Naive B cell (primary cell): ENCODE results near the gene GPATCH3. TPM values are rescaled to one million over a fixed set of nuclear protein-coding genes. Genes with fewer than 3 reads are reported as not detected.
"Not testable (repeated sequence)": the region's sequence is repeated elsewhere in the genome, so short reads cannot be mapped to it uniquely, and the experiment has no call there.

ENCODE experiments used
- ATAC-seq, 2 donors: fragments of 150-1000 bp; cut with Tn5 transposase; 2 replicates each; pipeline ENCODE4 v1.10.0; 2021; ENCODE audit warnings: low read depth in 2 of 2, mild to moderate bottlenecking in 2 of 2, moderate library complexity in 2 of 2
- DNase-seq: peaks from one replicate; pipeline ENCODE4 v3.0.0; 2022
- H3K27ac Mint-ChIP-seq, 6 donors: one replicate each; pipeline ENCODE4 v1.8.0; 2020 to 2022; ENCODE audit warnings: mild to moderate bottlenecking in 6 of 6, mixed read lengths in 6 of 6, moderate library complexity in 5 of 6, inconsistent platforms in 2 of 6
- H3K27me3 Mint-ChIP-seq, 3 donors: one replicate each; pipeline ENCODE4 v1.8.0; 2021 to 2022; ENCODE audit warnings: mixed read lengths in 3 of 3, mild to moderate bottlenecking in 1 of 3
- H3K36me3 Mint-ChIP-seq, 2 donors: one replicate each; pipeline ENCODE4 v1.8.0; 2020 to 2022; ENCODE audit warnings: mixed read lengths in 2 of 2, inconsistent platforms in 1 of 2, mild to moderate bottlenecking in 1 of 2
- H3K4me1 Mint-ChIP-seq, 3 donors: one replicate each; pipeline ENCODE4 v1.8.0; 2020 to 2022; ENCODE audit warnings: mixed read lengths in 3 of 3, inconsistent platforms in 1 of 3, mild to moderate bottlenecking in 1 of 3, moderate library complexity in 1 of 3
- H3K4me3 Mint-ChIP-seq, 8 donors: one replicate each; pipeline ENCODE4 v1.8.0; 2020 to 2022; ENCODE audit warnings: mild to moderate bottlenecking in 8 of 8, mixed read lengths in 8 of 8, moderate library complexity in 8 of 8, inconsistent platforms in 2 of 8
- H3K9me3 Mint-ChIP-seq, 7 donors: one replicate each; pipeline ENCODE4 v1.8.0; 2020 to 2022; ENCODE audit warnings: mixed read lengths in 7 of 7, mild to moderate bottlenecking in 5 of 7, inconsistent platforms in 2 of 7, moderate library complexity in 1 of 7
- polyA plus RNA-seq, 6 donors: library from polyadenylated mRNA; unstranded; fragments of 300-500 nt; fragmentation: Illumina TruSeq; gene quantifications; one replicate each; pipeline ENCODE4 v1.2.3, GENCODE V29; 2021; ENCODE audit warnings: low read depth in 6 of 6

Gene GPATCH3, protein sequence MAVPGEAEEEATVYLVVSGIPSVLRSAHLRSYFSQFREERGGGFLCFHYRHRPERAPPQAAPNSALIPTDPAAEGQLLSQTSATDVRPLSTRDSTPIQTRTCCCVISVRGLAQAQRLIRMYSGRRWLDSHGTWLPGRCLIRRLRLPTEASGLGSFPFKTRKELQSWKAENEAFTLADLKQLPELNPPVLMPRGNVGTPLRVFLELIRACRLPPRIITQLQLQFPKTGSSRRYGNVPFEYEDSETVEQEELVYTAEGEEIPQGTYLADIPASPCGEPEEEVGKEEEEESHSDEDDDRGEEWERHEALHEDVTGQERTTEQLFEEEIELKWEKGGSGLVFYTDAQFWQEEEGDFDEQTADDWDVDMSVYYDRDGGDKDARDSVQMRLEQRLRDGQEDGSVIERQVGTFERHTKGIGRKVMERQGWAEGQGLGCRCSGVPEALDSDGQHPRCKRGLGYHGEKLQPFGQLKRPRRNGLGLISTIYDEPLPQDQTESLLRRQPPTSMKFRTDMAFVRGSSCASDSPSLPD
- polyA plus RNA-seq: 10 to 100 TPM; 11.0 to 22.1 (median 15.5) TPM

DNA sequence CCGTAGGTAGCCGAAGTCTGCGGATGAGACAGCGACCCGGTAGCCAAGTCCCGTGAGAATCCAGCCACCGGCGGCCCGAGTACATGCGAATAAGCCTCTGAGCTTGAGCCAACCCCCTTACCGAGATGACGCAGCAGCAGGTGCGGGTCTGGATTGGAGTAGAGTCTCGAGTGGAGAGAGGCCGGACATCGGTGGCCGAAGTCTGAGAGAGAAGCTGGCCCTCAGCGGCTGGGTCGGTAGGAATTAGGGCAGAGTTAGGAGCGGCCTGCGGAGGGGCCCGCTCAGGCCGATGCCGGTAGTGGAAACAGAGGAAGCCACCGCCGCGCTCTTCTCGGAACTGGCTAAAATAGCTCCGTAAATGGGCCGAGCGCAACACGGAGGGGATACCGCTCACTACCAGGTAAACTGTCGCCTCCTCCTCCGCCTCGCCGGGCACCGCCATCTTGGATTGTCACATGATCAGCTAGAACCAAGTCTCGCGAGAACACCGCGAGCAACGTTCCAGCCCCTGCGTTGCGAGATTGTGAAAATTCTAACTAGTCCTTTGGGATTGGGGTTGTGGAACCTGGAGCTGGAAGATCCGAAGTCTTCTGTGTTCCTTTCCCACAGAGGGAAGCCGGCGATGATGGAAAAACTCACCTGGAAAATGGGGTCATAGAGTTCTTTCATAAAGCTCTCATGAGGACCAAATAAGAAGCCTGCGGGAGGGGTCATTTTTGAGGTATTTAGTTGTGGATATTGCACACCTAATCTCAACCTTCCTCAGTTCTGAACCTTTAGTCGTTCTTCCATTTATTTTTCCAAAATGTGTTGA, at the start of gene GPATCH3:
GPATCH3 (minus strand) TSS at position 467 of the 814 bp plus-strand sequence; CDS start at position 442, 25 bp downstream.
- H3K4me1 Mint-ChIP-seq: peaks cover 18 to 48% (median 29%) of the 10 kb centered on the region in 3 donors
- peak; percentile 92 to 95 for ATAC-seq
- peaks cover 7 to 8% of the 10 kb centered on the region in 2 donors for H3K36me3 Mint-ChIP-seq

DNA sequence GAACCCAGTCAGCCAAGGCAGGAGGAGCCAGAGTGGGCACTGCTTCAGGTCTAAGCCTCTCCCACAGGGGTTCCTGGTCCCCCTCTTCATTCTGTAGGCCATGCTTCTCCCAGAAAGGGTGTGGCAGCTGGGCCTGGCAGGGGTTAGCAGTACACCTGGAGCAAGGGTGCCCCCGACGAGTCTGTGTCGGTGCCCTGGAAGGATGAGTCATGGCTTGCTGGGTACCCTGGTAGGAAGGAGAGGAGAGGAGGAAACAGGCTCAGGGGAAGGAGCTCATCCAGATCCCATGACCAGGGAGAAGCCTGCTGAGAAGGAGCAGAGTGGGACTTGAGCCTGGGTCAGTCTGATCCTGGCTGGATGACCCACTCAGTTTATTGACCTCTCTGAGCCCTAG, 49.7 kb upstream of the GPATCH3 start:
- Mint-ChIP-seq H3K4me1 (peaks cover 0 to 7% (median 0%) of the 10 kb centered on the region in 3 donors), H3K9me3 (peaks cover 0 to 2% (median 0%) of the 10 kb centered on the region in 7 donors), H3K36me3 (peaks cover 4 to 12% of the 10 kb centered on the region in 2 donors), H3K27ac (peak overlapping the region in 1 of 6 donors; percentile 39), H3K4me3 (no peak overlapping the region), H3K27me3 (peaks cover 0 to 11% (median 8%) of the 10 kb centered on the region in 3 donors)
- no peak for ATAC-seq
- no peak for DNase-seq

More for the DNA sequence above, at the start of gene GPATCH3:
- peak; percentile 82 for DNase-seq
- Mint-ChIP-seq H3K27me3 (no peaks in the 10 kb centered on the region), H3K4me3 (peak within 1 kb of the TSS; percentile 94 to 99 (median 97)), H3K27ac (peak within 1 kb of the TSS; percentile 96 to 99 (median 96)), H3K9me3 (no peaks in the 10 kb centered on the region)

DNA sequence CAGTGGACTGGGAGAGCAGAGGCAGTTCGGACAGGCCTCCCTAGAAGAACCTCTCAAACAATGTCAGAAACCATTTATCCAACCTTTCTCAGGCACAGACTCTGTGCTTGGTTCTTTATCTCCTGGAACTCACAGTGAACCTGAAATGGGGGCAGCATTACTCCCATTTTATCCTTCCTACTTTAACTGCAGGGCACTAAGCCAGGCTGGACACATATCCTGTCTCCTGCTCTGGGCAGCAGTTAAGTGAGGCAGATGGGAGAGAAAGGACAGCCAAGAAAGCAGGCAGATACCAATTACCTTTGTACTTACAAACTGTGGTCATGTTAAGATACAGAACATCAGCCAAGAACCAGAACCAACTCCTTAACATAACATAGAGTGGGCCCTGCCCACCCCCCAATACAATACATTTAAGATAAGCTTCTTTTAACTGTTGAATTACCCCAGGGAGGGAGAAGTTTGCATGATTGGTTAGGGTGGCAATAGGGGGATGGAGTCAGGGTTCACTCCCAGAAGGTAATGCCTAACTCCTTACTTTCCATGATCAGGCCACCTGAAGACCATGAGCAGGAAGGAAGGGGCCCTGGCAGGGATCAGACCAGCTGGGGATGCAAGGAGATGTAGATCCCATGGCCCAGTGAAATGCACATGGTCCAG, 49.1 kb upstream of the GPATCH3 start:
- DNase-seq (no peak), ATAC-seq (no peak)
- Mint-ChIP-seq H3K27me3 (peaks cover 0 to 11% (median 8%) of the 10 kb centered on the region in 3 donors), H3K9me3 (peaks cover 0 to 2% (median 0%) of the 10 kb centered on the region in 7 donors), H3K4me3 (no peak overlapping the region), H3K27ac (peak overlapping the region in 2 of 6 donors; percentile 39 to 62), H3K36me3 (peaks cover 4 to 14% of the 10 kb centered on the region in 2 donors), H3K4me1 (peaks cover 0 to 7% (median 0%) of the 10 kb centered on the region in 3 donors)

DNA sequence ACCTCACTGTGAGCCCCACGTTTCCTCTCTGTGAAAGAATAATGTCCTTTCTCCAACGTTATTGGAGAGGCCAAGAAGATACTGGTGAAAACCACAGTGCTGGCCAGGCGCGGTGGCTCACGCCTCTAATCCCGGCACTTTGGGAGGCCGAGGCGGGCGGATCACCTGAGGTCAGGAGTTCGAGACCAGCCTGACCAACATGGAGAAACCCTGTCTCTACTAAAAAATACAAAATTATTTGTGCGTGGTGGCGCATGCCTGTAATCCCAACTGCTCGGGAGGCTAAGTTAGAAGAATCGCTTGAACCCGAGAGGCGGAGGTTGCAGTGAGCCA, 48.4 kb upstream of the GPATCH3 start:
- DNase-seq, H3K4me3 Mint-ChIP-seq, H3K4me1 Mint-ChIP-seq, ATAC-seq, H3K9me3 Mint-ChIP-seq, H3K27me3 Mint-ChIP-seq: not testable (repeated sequence)
- Mint-ChIP-seq H3K36me3 (peaks cover 0 to 14% of the 10 kb centered on the region in 2 donors), H3K27ac (peak overlapping the region in 1 of 6 donors; percentile 70)

DNA sequence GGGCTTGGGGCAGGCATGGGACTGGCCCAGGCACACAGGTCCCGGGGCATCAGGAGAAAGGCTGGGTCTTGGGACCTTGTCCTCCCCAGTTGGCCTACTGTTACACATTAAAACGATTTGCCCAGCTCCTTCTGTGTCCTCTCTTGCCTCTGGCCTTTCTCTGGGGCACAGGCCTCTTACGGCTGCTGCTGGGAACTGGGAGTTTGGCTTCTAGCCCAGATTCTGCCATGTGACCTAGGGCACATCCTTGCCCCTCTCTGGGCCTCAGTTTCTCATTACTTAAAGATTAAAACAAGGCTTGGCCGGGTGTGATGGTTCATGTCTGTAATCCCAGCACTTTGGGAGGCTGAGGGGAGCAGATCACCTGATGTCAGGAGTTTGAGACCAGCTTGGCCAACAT, 46.0 kb upstream of the GPATCH3 start:
- Mint-ChIP-seq H3K9me3 (no peaks in the 10 kb centered on the region), H3K4me1 (peaks cover 0 to 11% (median 4%) of the 10 kb centered on the region in 3 donors), H3K4me3 (no peak overlapping the region), H3K27ac (peak overlapping the region in 1 of 6 donors; percentile 63), H3K36me3 (peaks cover 6 to 25% of the 10 kb centered on the region in 2 donors), H3K27me3 (no peaks in the 10 kb centered on the region)
- no peak for DNase-seq
- no peak for ATAC-seq

DNA sequence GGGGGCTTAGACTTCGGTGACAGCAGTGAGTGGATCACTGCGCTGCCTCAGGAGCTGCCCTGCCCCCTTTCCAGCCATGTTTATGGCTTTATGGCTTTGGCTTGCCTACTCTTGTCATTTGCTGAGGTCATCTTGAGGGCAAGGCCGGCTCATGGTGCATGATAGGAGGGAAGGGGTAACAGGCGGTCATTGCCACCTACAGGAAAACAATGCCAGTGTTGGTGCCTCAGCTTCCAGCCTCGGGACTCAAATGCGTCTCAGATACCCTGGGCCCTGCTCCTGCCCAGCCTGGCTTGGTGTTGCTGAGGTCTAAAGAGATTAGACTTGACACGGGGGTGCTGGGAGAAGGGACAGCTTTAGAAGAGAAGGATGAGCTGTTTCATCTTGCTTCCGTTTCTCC, 45.5 kb upstream of the GPATCH3 start:
- no peak for DNase-seq
- H3K27me3 Mint-ChIP-seq: no peaks in the 10 kb centered on the region
- H3K9me3 Mint-ChIP-seq: no peaks in the 10 kb centered on the region
- peaks cover 6 to 25% of the 10 kb centered on the region in 2 donors for H3K36me3 Mint-ChIP-seq
- H3K27ac Mint-ChIP-seq: no peak overlapping the region
- H3K4me3 Mint-ChIP-seq: no peak overlapping the region
- peaks cover 0 to 10% (median 4%) of the 10 kb centered on the region in 3 donors for H3K4me1 Mint-ChIP-seq
- no peak for ATAC-seq

DNA sequence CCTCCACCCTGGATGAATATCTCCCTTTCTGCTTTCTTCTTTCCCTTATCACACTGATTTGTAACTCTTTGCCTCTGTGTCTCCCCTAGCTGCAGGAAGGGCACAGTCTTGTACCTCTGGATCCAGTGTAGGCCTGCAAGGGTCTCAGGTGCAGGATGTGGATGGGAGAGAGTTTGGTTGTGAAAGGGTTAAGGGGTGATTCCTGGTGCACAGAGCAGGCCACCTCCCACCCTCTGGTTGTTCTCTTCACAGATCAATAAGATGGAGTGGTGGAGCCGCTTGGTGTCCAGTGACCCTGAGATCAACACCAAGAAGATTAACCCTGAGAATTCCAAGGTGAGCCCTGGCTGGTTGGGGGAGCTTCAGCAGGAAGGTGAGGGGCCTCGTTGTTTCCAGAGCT, 44.9 kb upstream of the GPATCH3 start:
- no peak overlapping the region for H3K4me3 Mint-ChIP-seq
- peaks cover 6 to 25% of the 10 kb centered on the region in 2 donors for H3K36me3 Mint-ChIP-seq
- no peak for DNase-seq
- H3K27me3 Mint-ChIP-seq: no peaks in the 10 kb centered on the region
- no peak for ATAC-seq
- peaks cover 0 to 7% (median 4%) of the 10 kb centered on the region in 3 donors for H3K4me1 Mint-ChIP-seq
- no peaks in the 10 kb centered on the region for H3K9me3 Mint-ChIP-seq
- peak overlapping the region in 1 of 6 donors; percentile 41 for H3K27ac Mint-ChIP-seq

DNA sequence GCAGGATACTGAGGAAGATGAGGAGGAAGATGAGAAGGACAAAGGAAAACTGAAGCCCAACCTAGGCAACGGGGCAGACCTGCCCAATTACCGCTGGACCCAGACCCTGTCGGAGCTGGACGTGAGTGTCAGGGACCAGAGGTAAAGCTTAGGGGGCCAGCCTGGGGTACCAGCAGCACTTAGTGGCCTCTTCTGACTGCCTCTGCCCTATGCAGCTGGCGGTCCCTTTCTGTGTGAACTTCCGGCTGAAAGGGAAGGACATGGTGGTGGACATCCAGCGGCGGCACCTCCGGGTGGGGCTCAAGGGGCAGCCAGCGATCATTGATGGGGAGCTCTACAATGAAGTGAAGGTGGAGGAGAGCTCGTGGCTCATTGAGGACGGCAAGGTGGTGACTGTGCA, 42.4 kb upstream of the GPATCH3 start:
- H3K27ac Mint-ChIP-seq: peak overlapping the region in 2 of 6 donors; percentile 79 to 83
- DNase-seq: no peak
- H3K4me1 Mint-ChIP-seq: peaks cover 2 to 9% (median 4%) of the 10 kb centered on the region in 3 donors
- no peaks in the 10 kb centered on the region for H3K27me3 Mint-ChIP-seq
- no peak overlapping the region for H3K4me3 Mint-ChIP-seq
- no peak for ATAC-seq
- H3K9me3 Mint-ChIP-seq: no peaks in the 10 kb centered on the region
- peaks cover 6 to 25% of the 10 kb centered on the region in 2 donors for H3K36me3 Mint-ChIP-seq

DNA sequence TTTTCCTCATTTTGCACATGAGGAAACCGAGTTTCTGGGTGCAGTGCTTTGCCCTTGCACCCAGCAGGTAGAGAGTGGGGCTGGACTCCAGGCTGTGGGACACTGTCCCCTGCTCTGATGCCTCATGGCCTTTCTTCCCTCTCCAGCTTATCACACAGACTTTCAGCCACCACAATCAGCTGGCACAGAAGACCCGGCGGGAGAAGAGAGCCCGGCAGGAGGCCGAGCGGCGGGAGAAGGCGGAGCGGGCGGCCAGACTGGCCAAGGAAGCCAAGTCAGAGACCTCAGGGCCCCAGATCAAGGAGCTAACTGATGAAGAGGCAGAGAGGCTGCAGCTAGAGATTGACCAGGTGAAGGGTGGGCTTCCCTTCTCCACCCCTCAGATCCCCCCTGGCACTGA, 41.0 kb upstream of the GPATCH3 start:
- H3K4me3 Mint-ChIP-seq: no peak overlapping the region
- H3K36me3 Mint-ChIP-seq: peaks cover 6 to 25% of the 10 kb centered on the region in 2 donors
- no peak for ATAC-seq
- H3K27ac Mint-ChIP-seq: no peak overlapping the region
- no peaks in the 10 kb centered on the region for H3K27me3 Mint-ChIP-seq
- peaks cover 2 to 9% (median 4%) of the 10 kb centered on the region in 3 donors for H3K4me1 Mint-ChIP-seq
- no peaks in the 10 kb centered on the region for H3K9me3 Mint-ChIP-seq
- DNase-seq: no peak

DNA sequence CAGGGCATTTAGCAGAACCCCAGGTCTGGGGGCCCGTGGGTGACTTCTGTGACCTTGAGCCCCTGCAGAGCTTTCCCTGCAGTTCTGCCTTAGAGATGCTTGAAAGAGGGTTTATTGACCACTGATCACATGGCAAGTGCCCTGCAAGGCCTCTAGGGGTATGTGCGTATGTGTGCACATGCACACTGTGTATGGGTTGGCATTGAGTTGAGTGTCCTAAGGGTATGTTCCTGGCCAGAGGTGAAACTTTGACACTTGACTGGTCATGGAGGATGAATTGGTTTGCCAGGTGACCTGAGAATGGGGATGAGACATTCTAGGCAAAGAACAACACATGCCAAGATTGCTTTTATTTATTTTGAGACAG, 38.4 kb upstream of the GPATCH3 start:
- H3K36me3 Mint-ChIP-seq: peaks cover 10 to 11% of the 10 kb centered on the region in 2 donors
- no peaks in the 10 kb centered on the region for H3K27me3 Mint-ChIP-seq
- no peak for DNase-seq
- no peak for ATAC-seq
- H3K4me1 Mint-ChIP-seq: peaks cover 4 to 9% (median 5%) of the 10 kb centered on the region in 3 donors
- no peaks in the 10 kb centered on the region for H3K9me3 Mint-ChIP-seq
- H3K4me3 Mint-ChIP-seq: no peak overlapping the region
- no peak overlapping the region for H3K27ac Mint-ChIP-seq

DNA sequence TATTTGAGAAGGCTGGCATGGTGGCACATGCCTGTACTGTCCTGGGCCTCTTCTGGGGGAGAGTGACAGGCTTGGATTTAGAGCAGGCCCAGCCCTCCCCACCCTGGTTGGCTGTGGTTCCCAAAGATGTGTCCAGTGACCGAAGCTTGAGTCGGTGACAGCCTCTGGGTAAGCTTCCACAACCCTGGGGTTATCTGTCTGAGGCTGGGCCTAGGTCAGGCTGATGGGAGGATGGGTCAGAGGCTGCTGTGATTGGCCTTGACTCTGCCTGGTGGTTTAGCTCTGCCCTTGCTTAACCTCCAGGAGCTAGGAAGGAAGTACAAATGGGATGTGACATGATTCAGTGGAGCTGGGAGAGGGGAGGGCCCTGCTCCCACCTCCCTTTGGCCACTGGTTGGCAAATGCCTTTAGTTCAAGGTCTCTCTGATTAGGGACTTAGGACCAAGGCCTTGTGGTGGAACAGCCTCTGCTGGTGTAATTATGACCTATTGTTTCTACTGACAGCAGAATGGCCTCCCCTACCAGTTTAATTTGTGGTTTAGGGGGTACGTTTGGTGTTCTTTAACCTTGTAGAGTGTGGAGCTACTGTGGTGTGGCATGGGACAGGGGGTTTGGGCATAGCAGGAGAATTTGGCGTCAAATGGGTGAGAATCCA, 37.9 kb upstream of the GPATCH3 start:
- no peak overlapping the region for H3K4me3 Mint-ChIP-seq
- H3K27me3 Mint-ChIP-seq: no peaks in the 10 kb centered on the region
- DNase-seq: no peak
- H3K36me3 Mint-ChIP-seq: peaks cover 10 to 11% of the 10 kb centered on the region in 2 donors
- no peak overlapping the region for H3K27ac Mint-ChIP-seq
- peaks cover 4 to 11% (median 9%) of the 10 kb centered on the region in 3 donors for H3K4me1 Mint-ChIP-seq
- no peak for ATAC-seq
- no peaks in the 10 kb centered on the region for H3K9me3 Mint-ChIP-seq

DNA sequence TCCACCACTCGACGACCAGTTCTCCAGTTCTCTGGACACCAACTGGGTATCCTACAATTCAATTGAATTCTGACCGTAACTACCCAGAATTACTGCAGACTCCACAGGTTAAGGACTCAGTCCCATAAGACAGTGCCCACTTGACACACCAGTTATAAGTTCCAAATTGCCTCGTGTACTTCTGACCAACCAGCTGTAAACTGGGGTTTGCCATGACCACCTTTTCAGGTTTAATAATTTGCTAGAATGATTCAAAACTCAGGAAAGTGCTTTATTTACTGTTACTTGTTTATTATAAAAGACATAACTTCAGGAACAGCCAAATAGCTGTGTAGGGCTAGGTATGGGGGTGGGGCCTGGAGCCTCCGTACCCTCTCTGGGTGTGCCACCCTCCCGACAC, 36.6 kb upstream of the GPATCH3 start:
- DNase-seq (no peak), ATAC-seq (no peak)
- peaks cover 0 to 4% of the 10 kb centered on the region in 2 donors for H3K36me3 Mint-ChIP-seq
- no peaks in the 10 kb centered on the region for H3K9me3 Mint-ChIP-seq
- H3K27ac Mint-ChIP-seq: no peak overlapping the region
- H3K4me1 Mint-ChIP-seq: peaks cover 10 to 21% (median 16%) of the 10 kb centered on the region in 3 donors
- H3K4me3 Mint-ChIP-seq: no peak overlapping the region
- no peaks in the 10 kb centered on the region for H3K27me3 Mint-ChIP-seq
